Jurkat, Clone E6-1 (cell line): ENCODE results near the gene HSD17B14. TPM values are rescaled to one million over a fixed set of nuclear protein-coding genes. Genes with fewer than 3 reads are reported as not detected.
"Not testable (repeated sequence)": the region's sequence is repeated elsewhere in the genome, so short reads cannot be mapped to it uniquely, and the experiment has no call there.

Source experiments
- DNase-seq: peaks from one replicate; pipeline ENCODE4 v3.0.0-alpha.2; 2011; ENCODE audit warnings: low read depth, low spot score
- H3K4me3 ChIP-seq: 2 replicates; pipeline ENCODE4 v1.5.1; 2011; ENCODE audit warnings: mild to moderate bottlenecking, low read length, control low read depth, moderate library complexity
- polyA plus RNA-seq: library from polyadenylated mRNA; unstranded; fragments of >200 nt; gene quantifications from one replicate; pipeline ENCODE4 v1.2.1, GENCODE V29; 2012; ENCODE audit warnings: missing spikeins; ENCODE audit not compliant: insufficient read length, insufficient read depth

Gene HSD17B14
- 5.3 TPM for polyA plus RNA-seq

GRCh38 chr19:48836089-48837017, at the start of gene HSD17B14:
Gene HSD17B14, minus strand, starts transcription at chr19:48836491. Its CDS starts 80 bp downstream, at chr19:48836411.
- no peak for DNase-seq
- peak within 1 kb of the TSS; percentile 63 for H3K4me3 ChIP-seq

DNA sequence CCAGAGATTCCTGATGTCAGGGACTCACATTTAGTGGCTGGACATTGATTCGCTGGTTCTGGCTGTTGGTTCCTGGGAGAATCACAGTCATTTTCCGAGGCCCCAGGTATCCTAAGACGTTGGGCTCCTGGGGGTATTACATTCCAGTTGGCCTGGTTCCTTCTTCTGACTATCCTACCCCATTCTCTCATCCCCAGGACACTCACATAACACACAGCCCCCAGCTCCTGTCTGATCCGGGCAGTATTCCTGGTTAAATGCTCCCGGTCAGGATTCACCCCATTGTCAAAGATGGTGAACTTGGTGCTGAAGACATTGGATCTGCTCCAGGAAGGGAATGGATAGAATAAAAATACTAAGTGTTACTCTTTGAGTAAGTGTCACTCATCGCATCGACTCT, 47.4 kb upstream of the HSD17B14 start:
- DNase-seq: no peak

DNA sequence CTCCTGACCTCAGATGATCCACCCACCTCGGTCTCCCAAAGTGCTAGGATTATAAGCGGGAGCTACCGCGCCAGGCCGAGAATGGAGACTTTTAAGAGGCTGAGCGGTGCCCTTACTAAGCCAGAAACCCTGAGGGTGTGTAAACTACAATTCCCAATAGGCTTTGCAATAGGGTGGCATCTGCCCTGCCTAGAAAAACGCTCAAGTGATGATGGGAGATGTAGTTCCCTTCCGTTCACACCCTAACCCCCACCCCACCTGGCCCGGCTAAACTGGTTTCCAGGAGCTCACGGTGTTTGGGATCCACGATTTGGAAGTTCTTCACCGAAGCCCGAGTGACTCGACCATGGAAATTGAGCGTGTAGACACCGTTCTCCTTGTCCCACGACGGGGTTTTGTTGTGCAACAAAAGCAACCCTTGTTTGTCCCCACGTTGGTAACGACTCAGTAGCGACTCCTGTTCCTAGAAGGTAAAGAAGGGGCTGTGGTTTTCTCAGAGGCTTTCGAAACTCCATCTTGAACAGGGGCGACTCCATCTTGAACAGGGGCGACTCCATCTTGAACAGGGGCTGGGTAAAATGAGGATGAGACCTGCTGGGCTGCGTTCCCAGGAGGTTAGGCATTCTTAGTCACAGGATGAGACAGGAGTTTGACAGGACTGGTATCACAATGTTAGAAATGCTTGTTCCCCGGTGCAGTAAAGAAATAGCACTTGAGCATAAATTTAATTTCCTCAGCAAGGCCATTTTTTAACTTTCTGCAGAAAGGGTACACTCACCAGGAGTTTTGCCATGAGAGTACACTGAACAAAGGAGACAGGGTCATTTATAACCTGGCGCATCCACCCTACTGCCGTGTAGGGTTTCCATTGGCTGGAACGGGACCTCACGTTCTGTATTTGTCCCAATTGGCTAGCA, 45.7 kb upstream of the HSD17B14 start:
- DNase-seq: no peak
- no peak overlapping the region for H3K4me3 ChIP-seq

More for the DNA sequence above, 47.4 kb upstream of the HSD17B14 start:
- no peak overlapping the region for H3K4me3 ChIP-seq

DNA sequence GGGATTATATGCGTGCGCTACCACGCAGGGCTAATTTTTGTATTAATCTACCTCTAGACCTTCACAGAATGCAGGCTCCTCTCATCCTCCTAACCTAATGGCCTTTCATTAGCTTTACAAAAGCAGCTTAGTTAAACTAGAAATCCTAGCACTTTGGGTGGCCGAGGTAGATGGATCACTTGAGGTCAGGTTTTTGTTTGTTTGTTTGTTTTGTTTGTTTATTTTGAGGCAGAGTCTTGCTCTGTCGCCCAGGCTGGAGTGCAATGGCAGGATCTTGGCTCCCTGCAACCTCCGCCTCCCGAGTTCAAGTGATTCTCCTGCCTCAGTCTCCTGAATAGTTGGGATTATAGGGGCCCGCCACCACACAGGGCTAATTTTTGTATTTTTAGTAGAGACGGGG, 43.4 kb upstream of the HSD17B14 start:
- DNase-seq, H3K4me3 ChIP-seq: not testable (repeated sequence)

GRCh38 chr19:48879025-48879637, 42.8 kb upstream of the HSD17B14 start:
- DNase-seq: no peak
- no peak overlapping the region for H3K4me3 ChIP-seq

DNA sequence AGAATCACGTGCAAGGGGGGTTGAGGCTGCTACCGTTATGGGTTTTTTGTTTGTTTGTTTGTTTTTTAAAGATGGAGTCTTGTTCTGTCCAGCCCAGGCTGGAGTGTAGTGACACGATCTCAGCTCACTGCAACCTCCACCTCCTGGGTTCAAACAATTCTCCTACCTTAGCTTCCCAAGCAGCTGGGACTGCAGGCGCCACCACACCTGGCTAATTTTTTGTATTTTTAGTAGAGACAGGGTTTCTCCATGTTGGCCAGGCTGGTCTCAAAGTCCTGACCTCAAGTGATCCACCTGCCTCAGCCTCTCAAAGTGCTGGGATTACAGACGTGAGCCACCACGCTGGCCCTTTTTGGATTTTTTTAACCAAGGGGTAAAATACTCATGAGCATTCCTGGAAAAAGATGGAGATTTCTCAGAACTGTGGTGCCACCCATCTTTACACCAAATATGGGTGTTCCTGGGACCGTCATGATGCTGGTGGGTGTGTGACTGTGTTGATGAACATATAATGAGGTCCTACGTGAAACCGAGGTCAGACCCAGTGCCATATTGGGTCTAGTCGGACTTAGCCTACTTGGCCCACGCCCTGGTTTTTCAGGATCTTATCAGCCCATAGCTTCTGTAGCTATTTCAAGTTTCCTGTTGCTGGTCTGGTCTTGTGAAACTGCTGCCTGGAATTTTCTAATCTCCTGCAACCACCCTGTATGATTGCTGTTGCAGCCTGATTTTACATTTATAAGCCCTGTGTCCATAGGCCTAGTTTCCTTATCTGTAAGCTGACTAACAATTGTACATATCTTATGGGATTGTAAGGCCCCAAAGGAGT, 42.1 kb upstream of the HSD17B14 start:
- no peak for DNase-seq
- H3K4me3 ChIP-seq: no peak overlapping the region

DNA sequence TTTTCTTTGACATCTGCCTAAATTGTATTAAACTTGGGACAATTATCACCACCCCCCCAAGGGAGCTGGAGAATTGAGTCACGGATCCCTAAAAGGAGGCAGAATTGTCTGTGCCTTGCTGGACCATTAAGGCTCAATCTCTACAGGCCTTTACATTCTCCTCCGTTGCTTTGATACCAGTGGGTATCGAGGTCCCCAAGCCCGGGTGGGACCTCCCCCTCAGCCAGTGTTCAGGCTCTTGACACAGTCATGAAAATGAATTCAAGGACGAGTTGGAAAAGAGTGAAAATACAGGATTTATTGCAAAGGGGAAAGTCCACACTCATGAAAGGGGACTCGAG, 41.5 kb upstream of the HSD17B14 start:
- H3K4me3 ChIP-seq: no peak overlapping the region
- no peak for DNase-seq

DNA sequence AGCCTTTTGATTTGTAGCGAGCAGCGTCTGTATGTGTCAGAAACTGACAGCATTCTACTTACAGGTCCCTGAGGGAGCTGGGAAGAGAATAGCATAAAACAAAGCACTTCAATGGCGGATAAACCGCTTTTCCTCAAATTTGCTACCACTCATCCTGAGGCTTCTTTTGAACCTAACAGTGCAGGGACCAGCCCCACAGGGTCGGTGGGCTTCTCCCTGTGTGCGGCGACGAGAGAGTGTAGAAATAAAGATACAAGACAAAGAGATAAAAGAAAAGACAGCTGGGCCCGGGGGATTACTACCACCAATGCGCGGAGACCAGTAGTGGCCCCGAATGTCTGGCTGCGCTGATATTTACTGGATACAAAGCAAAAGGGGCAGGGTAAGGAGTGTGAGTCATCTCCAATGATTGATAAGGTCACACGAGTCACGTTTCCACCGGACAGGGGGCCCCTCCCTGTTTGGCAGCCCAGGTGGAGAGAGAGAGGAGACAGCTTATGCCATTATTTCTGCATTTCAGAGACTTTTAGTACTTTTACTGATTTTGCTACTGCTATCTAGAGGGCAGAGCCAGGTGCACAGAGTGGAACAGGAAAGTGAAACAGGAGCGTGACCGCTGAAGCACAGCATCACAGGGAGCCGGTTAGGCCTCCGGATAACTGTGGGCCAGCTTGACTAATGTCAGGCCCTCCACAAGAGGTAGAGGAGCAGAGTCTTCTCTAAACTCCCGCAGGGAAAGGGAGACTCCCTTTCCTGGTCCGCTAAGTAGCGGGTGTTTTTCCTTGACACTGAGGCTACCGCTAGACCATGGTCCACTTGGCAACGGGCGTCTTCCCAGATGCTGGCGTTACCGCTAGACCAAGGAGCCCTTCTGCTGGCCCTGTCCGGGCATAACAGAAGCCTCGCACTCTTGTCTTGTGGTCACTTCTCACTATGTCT, 40.0 kb upstream of the HSD17B14 start:
- not testable (repeated sequence) for H3K4me3 ChIP-seq

GRCh38 chr19:48874303-48875135, 38.2 kb upstream of the HSD17B14 start:
- DNase-seq: no peak
- no peak overlapping the region for H3K4me3 ChIP-seq

More for the DNA sequence above, 40.0 kb upstream of the HSD17B14 start:
- DNase-seq: not testable (repeated sequence)

DNA sequence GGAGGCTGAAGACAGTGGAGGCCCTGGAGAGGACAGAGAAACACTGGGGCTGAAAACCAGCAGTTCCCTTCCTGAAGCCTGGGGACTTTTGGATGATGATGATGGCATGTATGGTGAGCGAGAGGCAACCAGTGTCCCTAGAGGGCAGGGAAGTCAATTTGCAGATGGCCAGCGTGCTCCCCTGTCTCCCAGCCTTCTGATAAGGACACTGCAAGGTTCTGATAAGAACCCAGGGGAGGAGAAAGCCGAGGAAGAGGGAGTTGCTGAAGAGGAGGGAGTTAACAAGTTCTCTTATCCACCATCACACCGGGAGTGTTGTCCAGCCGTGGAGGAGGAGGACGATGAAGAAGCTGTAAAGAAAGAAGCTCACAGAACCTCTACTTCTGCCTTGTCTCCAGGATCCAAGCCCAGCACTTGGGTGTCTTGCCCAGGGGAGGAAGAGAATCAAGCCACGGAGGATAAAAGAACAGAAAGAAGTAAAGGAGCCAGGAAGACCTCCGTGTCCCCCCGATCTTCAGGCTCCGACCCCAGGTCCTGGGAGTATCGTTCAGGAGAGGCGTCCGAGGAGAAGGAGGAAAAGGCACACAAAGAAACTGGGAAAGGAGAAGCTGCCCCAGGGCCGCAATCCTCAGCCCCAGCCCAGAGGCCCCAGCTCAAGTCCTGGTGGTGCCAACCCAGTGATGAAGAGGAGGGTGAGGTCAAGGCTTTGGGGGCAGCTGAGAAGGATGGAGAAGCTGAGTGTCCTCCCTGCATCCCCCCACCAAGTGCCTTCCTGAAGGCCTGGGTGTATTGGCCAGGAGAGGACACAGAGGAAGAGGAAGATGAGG, 37.4 kb upstream of the HSD17B14 start:
- no peak for DNase-seq
- H3K4me3 ChIP-seq: peak overlapping the region; percentile 92

DNA sequence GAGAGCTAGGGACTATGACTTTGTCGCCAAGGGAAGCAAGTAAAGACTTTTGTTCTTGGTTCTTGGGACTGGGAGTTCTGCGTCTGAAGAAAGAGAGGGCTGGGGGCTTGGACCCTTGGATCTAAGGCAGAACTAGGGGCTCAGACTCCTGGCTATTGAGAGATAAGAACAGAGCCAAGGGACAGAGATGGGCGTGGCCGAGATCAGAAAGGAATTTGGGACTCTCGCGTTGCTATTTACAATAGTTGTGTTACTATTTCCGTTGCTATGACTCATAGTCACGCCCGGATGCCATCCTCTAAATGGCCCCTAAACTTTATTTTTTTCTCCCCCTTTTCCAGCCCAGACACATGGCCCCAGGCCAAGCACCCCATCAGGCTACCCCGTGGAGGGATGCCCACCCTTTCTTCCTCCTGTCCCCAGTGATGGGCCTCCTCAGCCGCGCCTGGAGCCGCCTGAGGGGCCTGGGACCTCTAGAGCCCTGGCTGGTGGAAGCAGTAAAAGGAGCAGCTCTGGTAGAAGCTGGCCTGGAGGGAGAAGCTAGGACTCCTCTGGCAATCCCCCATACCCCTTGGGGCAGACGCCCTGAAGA, 36.7 kb upstream of the HSD17B14 start:
- peak; percentile 72 for DNase-seq
- H3K4me3 ChIP-seq: peak overlapping the region; percentile 92

DNA sequence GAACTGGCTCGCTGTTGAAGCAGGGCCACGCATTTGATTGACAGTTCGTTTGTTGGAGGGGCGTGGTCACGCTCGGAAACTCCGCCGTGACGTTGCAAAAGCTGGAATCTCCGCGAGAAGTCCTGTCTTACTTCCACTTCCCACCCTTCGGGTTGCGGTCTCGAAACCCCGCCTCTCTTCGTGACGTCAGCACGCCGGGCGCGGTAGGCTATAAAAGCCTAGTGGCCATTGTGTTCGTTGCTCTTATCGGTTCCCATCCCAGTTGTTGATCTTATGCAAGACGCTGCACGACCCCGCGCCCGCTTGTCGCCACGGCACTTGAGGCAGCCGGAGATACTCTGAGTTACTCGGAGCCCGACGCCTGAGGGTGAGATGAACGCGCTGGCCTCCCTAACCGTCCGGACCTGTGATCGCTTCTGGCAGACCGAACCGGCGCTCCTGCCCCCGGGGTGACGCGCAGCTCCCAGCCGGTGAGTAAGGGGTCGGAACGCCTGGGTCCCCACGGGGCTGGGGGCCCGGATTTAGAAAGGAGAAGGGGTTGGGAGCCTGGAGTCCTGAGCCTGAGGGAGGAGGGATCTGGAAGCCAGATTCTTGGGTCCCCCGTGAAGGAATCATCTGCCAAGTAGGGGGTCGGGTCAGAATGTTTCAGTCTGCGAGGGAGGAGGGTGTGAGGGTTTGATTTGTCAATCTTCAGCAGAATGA, 36.0 kb upstream of the HSD17B14 start, which contains the start of gene PPP1R15A:
TSS of gene PPP1R15A (plus strand) at position 240 of the 702 bp plus-strand sequence. CDS start 813 bp downstream, outside the sequence.
- peak within 1 kb of the TSS; percentile 92 for H3K4me3 ChIP-seq
- peak; percentile 96 for DNase-seq

- peak overlapping the region; percentile 92 for H3K4me3 ChIP-seq
These were observed 35.3 kb upstream of the HSD17B14 start for GRCh38 chr19:48871471-48872181.

GRCh38 chr19:48870048-48870447, 33.8 kb upstream of the HSD17B14 start:
- H3K4me3 ChIP-seq: no peak overlapping the region
- no peak for DNase-seq

More at GRCh38 chr19:48871471-48872181, 35.3 kb upstream of the HSD17B14 start:
- DNase-seq: not testable (repeated sequence)
